ENCODE measurements around the gene SEL1L3.

Gene SEL1L3

GRCh38 chr4:25843340-25844097 lies 19.3 kb downstream of the SEL1L3 start:
- no peak for DNase-seq
- H3K27me3 ChIP-seq (ENCODE audit: insufficient read depth, low read length, poor library complexity), result no peaks in the 10 kb centered on the region
- TF ChIP-seq CTCF (IDR thresholded peaks at IDR 0.05; ENCODE audit: borderline replicate concordance, extremely low read depth, low read length, poor library complexity, severe bottlenecking), result no peak
- no peak for TF ChIP-seq EZH2 (IDR thresholded peaks at IDR 0.05; ENCODE audit: borderline replicate concordance, low read depth, low read length, severe bottlenecking)
- ATAC-seq (ENCODE audit: insufficient read depth, low read depth), result peak; percentile 33; the same call in 1 of the 3 replicates
- H3K4me1 ChIP-seq (ENCODE audit: insufficient read depth, low read length), result no peaks in the 10 kb centered on the region
- no peak overlapping the region for H2AFZ ChIP-seq (ENCODE audit: low read depth, low read length)
- no peak overlapping the region for H3K27ac ChIP-seq (ENCODE audit: low read length)
- no peak overlapping the region for H3K4me2 ChIP-seq (ENCODE audit: insufficient read depth, low read length)
- H4K20me1 ChIP-seq (ENCODE audit: insufficient read depth, low read length), result no peaks in the 10 kb centered on the region
- H3K79me2 ChIP-seq (ENCODE audit: insufficient read depth, low read length), result no peaks in the 10 kb centered on the region
- no peak overlapping the region for H3K4me3 ChIP-seq (ENCODE audit: low read depth in 1 of 2, low read length in 2 of 2)
- no peak overlapping the region for H3K9ac ChIP-seq (ENCODE audit: low read depth, low read length)
- no peaks in the 10 kb centered on the region for H3K9me3 ChIP-seq (ENCODE audit: insufficient read depth, low read length, severe bottlenecking)
- H3K36me3 ChIP-seq (ENCODE audit: insufficient read depth, low read length), result no peaks in the 10 kb centered on the region

- H4K20me1 ChIP-seq (ENCODE audit: insufficient read depth, low read length), result no peaks in the 10 kb centered on the region
- no peak overlapping the region for H2AFZ ChIP-seq (ENCODE audit: low read depth, low read length)
- no peaks in the 10 kb centered on the region for H3K79me2 ChIP-seq (ENCODE audit: insufficient read depth, low read length)
- DNase-seq (no peak), ATAC-seq (ENCODE audit: insufficient read depth, low read depth) (no peak)
- H3K36me3 ChIP-seq (ENCODE audit: insufficient read depth, low read length), result no peaks in the 10 kb centered on the region
- H3K4me2 ChIP-seq (ENCODE audit: insufficient read depth, low read length), result no peak overlapping the region
- H3K9ac ChIP-seq (ENCODE audit: low read depth, low read length), result no peak overlapping the region
- H3K4me1 ChIP-seq (ENCODE audit: insufficient read depth, low read length), result no peaks in the 10 kb centered on the region
- H3K9me3 ChIP-seq (ENCODE audit: insufficient read depth, low read length, severe bottlenecking), result no peaks in the 10 kb centered on the region
- no peak overlapping the region for H3K27ac ChIP-seq (ENCODE audit: low read length)
- TF ChIP-seq EZH2 (IDR thresholded peaks at IDR 0.05; ENCODE audit: borderline replicate concordance, low read depth, low read length, severe bottlenecking) (no peak), CTCF (IDR thresholded peaks at IDR 0.05; ENCODE audit: borderline replicate concordance, extremely low read depth, low read length, poor library complexity, severe bottlenecking) (peak; percentile 34)
- H3K27me3 ChIP-seq (ENCODE audit: insufficient read depth, low read length, poor library complexity), result no peaks in the 10 kb centered on the region
- no peak overlapping the region for H3K4me3 ChIP-seq (ENCODE audit: low read depth in 1 of 2, low read length in 2 of 2)
Observed at GRCh38 chr4:25842229-25842845, 20.5 kb downstream of the SEL1L3 start.

GRCh38 chr4:25839687-25840086 lies 23.1 kb downstream of the SEL1L3 start:
- Histone ChIP-seq H3K36me3 (ENCODE audit: insufficient read depth, low read length) (no peaks in the 10 kb centered on the region), H3K9ac (ENCODE audit: low read depth, low read length) (no peak overlapping the region), H3K4me1 (ENCODE audit: insufficient read depth, low read length) (no peaks in the 10 kb centered on the region), H3K4me3 (ENCODE audit: low read depth in 1 of 2, low read length in 2 of 2) (no peak overlapping the region), H3K79me2 (ENCODE audit: insufficient read depth, low read length) (no peaks in the 10 kb centered on the region), H2AFZ (ENCODE audit: low read depth, low read length) (no peak overlapping the region), H3K4me2 (ENCODE audit: insufficient read depth, low read length) (no peak overlapping the region), H3K27me3 (ENCODE audit: insufficient read depth, low read length, poor library complexity) (no peaks in the 10 kb centered on the region), H3K9me3 (ENCODE audit: insufficient read depth, low read length, severe bottlenecking) (no peaks in the 10 kb centered on the region), H4K20me1 (ENCODE audit: insufficient read depth, low read length) (no peaks in the 10 kb centered on the region), H3K27ac (ENCODE audit: low read length) (no peak overlapping the region)
- DNase-seq (no peak), ATAC-seq (ENCODE audit: insufficient read depth, low read depth) (no peak)
- TF ChIP-seq CTCF (IDR thresholded peaks at IDR 0.05; ENCODE audit: borderline replicate concordance, extremely low read depth, low read length, poor library complexity, severe bottlenecking) (no peak), EZH2 (IDR thresholded peaks at IDR 0.05; ENCODE audit: borderline replicate concordance, low read depth, low read length, severe bottlenecking) (no peak)
